HG03175 (cell line): ENCODE results near the gene GPC1.

Experiments
- ATAC-seq: cut with Tn5 transposase; IDR thresholded peaks from one replicate; pipeline ENCODE4 v1.9.1; 2021; ENCODE audit warnings: mild to moderate bottlenecking, moderate library complexity; ENCODE audit not compliant: unreplicated experiment

GPC1 gene

GRCh38 chr2:240397542-240397916 is 37.9 kb upstream of the GPC1 start:
- no peak for ATAC-seq

- ATAC-seq: no peak
Observed at GRCh38 chr2:240397924-240398645, 37.4 kb upstream of the GPC1 start.

- ATAC-seq: no peak
Observed at GRCh38 chr2:240398661-240399267, 36.7 kb upstream of the GPC1 start.

DNA sequence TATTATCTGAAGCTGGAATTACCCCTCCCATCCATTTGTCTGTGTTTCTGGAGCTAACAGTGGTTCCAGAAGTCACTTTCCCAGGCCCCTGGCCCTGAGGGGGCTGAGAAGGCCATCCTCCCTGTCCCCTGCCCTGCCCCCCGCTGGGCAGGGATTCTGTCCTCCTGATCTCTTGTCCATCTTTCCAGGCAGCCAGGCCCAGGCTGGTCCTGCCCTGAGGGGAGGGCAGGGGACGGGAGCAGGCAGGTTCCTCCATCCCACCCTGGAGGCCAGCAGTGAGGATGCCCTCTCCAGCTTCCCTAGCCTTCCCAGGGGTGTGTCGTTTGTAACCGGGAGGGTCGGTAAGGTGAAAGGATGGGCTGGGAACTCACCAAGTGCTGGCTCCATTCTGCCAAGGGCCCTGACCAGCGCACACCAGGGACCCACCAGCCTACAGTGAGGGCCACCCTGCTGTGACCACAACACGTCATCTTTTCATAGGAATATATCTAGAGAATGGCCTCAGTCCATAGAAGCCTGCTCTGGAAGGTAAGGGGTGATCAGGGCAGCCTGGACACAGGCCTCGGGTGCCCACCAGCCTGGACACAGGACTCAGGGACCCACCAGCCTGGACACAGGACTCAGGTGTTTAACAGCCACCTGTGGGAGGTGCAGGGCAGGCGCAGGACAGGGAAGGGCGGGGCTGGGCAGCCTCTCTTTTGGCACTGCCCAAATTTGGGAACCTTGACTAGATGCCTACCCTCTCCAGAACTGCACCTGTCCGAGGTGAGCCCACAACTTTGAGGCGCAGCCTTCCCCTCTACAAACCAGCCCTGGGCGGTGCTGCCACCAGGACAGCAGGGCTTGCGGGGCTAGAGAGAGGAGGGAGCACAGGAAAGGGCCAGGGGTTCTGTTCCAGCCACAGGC is 35.8 kb upstream of the GPC1 start:
- no peak for ATAC-seq

GRCh38 chr2:240400371-240401161 is 34.9 kb upstream of the GPC1 start:
- no peak for ATAC-seq

DNA sequence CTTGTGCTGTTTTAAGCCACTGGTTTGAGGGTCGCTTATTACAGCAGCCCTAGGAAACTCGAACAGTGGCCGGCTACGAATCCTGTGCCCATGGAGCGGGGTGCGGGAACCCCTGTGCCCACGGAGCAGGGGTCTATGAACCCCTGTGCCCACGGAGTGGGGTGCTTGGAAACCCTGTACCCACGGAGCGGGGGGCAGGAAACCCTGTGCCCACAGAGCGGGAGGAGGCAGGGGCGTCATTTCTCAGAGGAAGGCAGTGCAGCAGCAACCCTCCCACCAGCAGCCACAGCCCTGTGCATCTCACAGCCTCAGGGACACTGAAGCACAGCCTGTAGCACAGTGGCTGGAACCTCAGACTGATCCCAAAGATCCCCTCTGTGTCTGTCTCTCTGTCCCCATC is 34.2 kb upstream of the GPC1 start:
- ATAC-seq: no peak

- ATAC-seq: no peak
Observed at GRCh38 chr2:240401781-240402551, 33.5 kb upstream of the GPC1 start.

GRCh38 chr2:240402566-240403272 is 32.7 kb upstream of the GPC1 start:
- ATAC-seq: no peak

DNA sequence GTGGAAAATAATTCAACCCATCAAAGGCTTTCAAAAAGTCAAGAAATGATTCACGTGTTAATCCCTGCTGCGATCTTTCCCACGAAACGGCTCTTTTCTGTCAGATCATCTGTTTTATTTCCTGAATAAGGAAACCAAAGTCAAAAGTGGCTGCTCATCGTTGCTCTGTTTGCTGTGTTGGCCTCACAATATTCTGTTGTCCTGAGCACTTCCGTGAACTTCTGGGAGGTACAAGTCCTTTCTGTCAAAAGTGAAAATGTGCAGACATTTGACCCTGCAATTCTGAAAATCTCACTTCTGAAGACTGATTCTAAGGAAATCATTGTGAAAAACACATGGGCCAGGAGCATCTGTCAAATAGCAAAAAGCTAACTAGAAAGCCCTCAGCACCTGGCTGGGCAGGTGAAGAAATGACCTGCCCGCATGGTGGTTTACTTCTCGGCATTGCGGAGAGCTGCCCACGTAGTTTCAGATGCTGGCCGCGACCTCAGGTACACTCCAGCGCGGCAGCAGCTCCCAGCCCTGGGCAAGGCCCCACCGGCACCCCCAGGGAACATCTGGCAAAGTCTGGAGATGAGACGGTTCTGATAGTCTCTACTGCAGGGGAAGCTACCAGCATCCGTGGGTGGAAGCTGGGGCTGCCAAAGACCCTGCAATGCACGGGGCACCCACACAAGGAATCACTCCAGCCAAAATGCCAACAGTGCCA is 31.9 kb upstream of the GPC1 start:
- no peak for ATAC-seq

DNA sequence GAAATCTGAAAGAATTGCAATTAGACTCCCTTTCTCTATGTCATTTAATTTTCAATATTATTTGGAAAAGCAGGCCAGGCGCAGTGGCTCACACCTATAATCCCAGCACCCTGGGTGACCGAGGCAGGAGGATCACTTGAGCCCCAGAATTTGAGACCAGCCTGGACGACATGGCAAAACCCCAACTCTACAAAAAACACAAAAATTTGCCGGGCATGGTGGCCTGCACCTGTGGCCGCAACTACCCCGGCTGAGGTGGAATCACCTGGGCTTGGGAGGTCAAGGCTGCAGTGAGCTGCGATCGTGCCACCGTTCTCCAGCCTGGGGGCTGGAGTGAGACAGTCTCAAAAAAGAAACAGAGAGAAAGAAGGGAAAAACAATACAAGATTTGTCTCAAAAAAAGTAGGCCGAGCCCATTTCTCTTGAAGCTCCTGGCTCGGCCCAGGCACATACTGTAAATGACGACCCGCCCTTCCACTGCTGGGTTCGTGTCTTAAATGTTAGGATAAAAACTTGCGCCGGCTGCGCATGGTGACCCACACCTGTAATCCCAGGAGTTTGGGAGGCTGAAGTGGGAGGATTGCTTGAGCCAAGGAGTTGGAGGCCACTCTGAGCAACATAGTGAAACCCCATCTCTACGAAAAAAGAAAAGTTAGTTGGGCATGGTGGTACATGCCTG is 31.1 kb upstream of the GPC1 start:
- no peak for ATAC-seq

DNA sequence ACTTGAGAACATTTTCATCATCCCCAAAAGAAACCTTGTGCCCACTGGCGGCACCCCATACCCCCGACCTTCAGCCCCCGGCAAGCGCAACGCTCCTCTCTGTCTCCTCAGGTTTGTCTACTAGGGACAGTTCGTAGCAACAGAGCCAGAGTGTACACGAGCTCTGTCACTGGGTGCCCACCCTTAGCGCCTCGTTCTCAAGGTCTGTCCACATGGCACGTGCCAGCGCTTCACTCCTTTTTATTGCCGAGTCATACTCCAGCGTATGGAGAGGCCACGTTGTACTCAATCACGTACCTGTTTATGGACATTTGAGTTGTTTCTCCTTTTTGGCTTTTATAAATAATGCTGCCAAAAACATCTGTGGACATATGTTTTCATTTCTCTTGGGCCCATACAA is 30.3 kb upstream of the GPC1 start:
- no peak for ATAC-seq

DNA sequence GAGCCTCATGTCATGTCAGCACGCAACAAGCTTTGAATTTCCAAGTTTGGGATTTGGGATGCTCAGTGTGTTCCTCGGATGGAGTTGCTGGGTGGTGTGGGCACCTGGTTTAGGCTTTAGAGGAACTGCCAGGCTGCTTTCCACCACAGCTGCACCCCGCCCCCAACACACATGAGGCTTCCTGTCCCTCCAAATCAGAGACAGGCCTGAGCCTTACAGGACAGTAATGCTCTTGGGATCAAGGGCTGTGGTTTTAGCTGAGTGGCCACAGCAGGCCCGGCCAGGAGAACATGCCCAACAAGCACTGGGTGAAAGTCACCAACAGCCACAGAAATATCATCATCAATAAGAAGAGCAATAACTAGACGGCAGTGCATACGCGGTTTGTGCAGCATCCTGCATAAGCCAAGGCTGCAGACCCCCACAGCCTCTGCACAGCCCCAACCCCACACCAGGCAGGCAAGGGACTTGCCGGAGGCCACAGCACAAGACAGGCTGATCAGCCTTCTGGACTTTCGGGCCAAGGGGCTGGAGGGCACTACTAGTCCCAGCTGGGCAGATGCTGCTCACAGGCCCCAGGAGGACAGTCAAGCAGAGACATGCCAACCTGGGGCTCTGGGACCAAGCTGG is 29.7 kb upstream of the GPC1 start:
- no peak for ATAC-seq

DNA sequence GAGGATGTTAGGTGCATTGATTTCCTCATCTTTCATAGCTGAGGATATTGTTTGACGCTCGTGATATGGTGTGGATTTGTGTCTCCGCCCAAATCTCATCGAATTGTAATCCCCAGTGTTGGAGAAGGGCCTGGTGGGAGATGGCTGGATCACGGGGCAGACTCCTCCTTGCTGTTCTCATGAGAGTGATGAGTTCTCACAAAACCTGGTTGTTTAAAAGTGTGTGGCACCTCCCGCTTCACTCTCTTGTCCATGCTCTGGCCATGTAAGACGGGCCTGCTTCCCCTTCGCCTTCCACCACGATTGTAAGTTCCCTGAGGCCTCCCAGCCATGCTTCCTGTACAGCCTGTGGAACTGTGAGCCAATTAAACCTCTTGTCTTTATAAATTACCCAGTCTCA is 28.4 kb upstream of the GPC1 start:
- ATAC-seq: no peak

DNA sequence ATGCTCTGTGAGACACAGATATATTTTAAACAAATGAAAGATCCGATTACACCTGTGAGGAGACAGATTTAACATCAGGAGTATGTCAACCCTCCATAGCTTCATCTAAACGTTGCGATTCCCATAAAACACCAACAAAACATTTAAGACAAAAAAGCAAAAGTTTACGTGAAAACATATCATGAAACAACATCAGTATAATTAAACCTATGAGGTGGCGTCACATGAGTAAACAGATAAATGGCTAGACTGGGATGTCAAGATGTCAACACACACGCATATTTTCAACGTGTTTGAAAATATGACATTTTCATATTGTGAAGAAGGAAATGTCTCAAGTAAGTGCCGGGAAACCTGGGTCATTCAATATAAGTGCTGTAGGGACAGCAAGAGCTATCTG is 25.5 kb upstream of the GPC1 start:
- ATAC-seq: no peak

GRCh38 chr2:240410808-240411207 is 24.7 kb upstream of the GPC1 start:
- ATAC-seq: no peak

DNA sequence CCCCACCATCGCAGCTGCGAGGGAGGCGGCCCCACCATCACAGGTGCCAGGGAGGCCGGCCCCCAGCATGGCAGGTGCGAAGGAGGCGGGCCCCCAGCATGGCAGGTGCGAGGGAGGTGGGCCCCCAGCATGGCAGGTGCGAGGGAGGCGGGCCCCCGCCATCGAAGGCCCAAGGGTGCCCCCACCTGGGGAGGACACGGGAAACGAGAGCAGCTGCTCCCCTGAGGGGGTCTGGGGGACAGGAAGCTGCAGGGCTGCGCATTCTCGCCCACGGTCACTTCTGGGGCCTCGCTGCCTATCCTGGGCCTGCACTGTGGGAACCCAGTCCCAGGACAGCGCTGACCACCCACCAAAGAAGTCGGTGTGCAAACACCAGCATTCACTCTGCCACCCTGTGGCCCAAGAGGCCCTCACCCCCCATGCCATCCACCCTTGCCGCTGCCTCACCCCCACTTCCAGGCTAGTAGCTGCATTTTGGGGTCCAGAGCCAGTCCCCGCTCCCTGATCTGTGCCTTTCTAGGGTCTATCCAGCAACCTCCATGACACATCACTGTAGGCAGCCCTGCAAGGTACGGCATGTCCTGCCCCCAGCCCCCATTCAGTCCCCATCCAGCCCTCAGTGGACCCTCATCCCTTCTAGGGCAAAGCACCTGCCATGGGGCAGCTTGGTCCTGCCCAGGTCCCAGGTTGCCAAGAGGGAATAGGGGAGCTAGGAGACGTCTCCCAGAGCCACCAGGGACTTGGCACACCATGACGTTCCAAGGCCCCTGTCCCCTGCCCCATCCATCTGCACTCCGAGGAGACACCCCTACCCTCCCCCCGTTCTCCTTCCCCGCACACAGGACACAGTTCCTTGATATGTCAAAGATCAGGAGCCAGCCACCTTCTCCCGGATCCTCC is 24.0 kb upstream of the GPC1 start:
- ATAC-seq: no peak

GRCh38 chr2:240412211-240412861 is 23.1 kb upstream of the GPC1 start:
- ATAC-seq: no peak
